Measurements from ENCODE around the gene RPP40. TPM values are rescaled to one million over a fixed set of nuclear protein-coding genes. Genes with fewer than 3 reads are reported as not detected.
A peak's percentile ranks its signal among the peaks of the same experiment; 100 is the strongest.

RPP40 gene
- total RNA-seq, 4 donors from 2014 or later, result 5.0 to 14.2 (median 8.5) TPM

DNA sequence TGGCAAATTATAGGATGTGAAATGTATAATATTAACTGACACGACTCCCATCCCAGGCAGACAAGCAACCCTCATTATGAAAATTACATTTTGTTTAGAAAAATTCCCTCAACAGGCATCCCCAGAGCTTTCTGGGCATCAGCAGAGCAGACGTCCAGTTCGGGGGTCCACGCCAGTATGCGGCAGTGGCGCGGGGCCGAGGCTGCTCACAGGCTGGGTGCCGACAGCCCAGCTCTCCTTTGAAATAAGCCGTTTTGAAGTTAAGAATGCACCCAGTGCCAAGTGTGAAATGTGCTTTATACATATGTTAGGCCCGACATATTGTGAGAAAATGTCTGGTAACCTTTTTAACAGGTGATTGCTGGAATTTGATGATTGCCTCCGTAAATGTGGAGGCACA is 50.4 kb downstream of the RPP40 start:
- TF ChIP-seq POLR2A (IDR thresholded peaks at IDR 0.05), result no peak
- TF ChIP-seq, protein P1, sequence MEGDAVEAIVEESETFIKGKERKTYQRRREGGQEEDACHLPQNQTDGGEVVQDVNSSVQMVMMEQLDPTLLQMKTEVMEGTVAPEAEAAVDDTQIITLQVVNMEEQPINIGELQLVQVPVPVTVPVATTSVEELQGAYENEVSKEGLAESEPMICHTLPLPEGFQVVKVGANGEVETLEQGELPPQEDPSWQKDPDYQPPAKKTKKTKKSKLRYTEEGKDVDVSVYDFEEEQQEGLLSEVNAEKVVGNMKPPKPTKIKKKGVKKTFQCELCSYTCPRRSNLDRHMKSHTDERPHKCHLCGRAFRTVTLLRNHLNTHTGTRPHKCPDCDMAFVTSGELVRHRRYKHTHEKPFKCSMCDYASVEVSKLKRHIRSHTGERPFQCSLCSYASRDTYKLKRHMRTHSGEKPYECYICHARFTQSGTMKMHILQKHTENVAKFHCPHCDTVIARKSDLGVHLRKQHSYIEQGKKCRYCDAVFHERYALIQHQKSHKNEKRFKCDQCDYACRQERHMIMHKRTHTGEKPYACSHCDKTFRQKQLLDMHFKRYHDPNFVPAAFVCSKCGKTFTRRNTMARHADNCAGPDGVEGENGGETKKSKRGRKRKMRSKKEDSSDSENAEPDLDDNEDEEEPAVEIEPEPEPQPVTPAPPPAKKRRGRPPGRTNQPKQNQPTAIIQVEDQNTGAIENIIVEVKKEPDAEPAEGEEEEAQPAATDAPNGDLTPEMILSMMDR (IDR thresholded peaks at IDR 0.05), result no peak
- no peak for DNase-seq
- Histone ChIP-seq H3K36me3 (peaks cover 15 to 19% of the 10 kb centered on the region in 2 donors), H3K9me3 (no peaks in the 10 kb centered on the region), H3K27ac (no peak overlapping the region), H3K4me1 (peaks cover 0 to 4% of the 10 kb centered on the region in 2 donors), H3K4me3 (replicated peaks in 1 of 3) (no peak overlapping the region), H3K27me3 (no peaks in the 10 kb centered on the region)
- 96 to 98% methylated on average over 12 of the region's 12 CpGs for WGBS, 2 donors
- intact Hi-C loops (cut with DNase I), result no loop called here

DNA sequence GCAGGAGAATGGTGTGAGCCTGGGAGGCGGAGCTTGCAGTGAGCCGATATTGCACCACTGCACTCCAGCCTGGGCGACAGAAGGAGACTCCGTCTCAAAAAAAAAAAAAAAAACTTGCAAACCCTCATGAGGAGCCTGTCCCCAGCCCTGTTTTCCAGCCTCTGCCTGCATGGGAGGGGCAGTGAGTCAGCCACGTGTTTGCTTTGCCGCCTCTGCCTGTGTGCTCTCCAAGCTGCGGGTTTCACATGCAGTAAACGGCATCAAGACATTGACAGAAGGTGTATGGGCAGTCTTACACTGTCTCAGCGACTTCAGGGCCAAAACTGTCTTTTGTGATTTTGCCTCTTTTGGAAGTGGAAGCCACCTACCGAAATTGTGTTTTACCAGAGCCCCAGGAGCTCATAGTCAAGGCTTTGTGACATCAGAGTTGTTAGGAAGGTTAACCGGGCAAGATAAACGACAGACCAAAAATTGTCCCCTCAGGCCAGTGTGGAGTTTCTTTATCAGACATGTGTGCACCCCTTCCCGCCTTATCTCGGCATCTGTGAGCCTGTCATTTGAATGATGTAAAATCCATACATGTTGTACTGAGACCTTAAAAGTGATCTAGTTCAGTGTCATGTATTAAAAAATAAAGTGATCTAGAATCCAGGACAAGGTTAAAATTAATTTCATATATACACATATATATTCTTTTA is 52.9 kb downstream of the RPP40 start:
- intact Hi-C loops (cut with DNase I), result no loop called here
- Histone ChIP-seq H3K4me1 (peaks cover 0 to 4% of the 10 kb centered on the region in 2 donors), H3K36me3 (peaks cover 14 to 19% of the 10 kb centered on the region in 2 donors), H3K4me3 (replicated peaks in 1 of 3) (no peak overlapping the region), H3K27ac (no peak overlapping the region), H3K27me3 (no peaks in the 10 kb centered on the region), H3K9me3 (no peaks in the 10 kb centered on the region)
- 89 to 92% methylated on average over 14 of the region's 14 CpGs for WGBS, 2 donors
- no peak for DNase-seq
- TF ChIP-seq, protein P1 (IDR thresholded peaks at IDR 0.05), result no peak
- TF ChIP-seq POLR2A (IDR thresholded peaks at IDR 0.05), result no peak

DNA sequence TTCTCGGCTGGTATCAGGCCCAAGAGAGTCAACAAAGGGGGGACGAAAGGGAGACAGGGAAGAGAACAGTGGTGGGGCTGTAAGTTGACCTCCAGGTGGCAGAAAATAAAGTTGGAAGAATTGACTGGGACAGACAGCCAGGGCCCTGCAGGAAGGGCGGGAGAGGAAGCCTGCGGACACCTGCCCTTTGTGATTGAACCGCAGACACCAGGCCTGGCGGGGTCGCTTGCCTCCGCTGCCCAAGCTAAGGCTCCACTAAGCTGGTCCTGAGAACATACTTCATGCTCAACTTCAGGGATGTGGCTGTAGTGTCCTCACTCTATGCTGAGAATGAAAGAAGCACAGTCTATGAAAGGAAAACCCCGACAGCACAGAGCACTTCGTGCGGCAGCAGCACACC is 53.8 kb downstream of the RPP40 start:
- intact Hi-C loops (cut with DNase I), result no loop called here
- Histone ChIP-seq H3K27me3 (no peaks in the 10 kb centered on the region), H3K27ac (no peak overlapping the region), H3K4me1 (peaks cover 0 to 4% of the 10 kb centered on the region in 2 donors), H3K36me3 (peaks cover 13 to 19% of the 10 kb centered on the region in 2 donors), H3K9me3 (no peaks in the 10 kb centered on the region), H3K4me3 (replicated peaks in 1 of 3) (no peak overlapping the region)
- no peak for TF ChIP-seq POLR2A (IDR thresholded peaks at IDR 0.05)
- TF ChIP-seq, protein P1 (IDR thresholded peaks at IDR 0.05), result no peak
- WGBS, 2 donors, result 92 to 94% methylated on average over 11 of the region's 11 CpGs
- no peak for DNase-seq

DNA sequence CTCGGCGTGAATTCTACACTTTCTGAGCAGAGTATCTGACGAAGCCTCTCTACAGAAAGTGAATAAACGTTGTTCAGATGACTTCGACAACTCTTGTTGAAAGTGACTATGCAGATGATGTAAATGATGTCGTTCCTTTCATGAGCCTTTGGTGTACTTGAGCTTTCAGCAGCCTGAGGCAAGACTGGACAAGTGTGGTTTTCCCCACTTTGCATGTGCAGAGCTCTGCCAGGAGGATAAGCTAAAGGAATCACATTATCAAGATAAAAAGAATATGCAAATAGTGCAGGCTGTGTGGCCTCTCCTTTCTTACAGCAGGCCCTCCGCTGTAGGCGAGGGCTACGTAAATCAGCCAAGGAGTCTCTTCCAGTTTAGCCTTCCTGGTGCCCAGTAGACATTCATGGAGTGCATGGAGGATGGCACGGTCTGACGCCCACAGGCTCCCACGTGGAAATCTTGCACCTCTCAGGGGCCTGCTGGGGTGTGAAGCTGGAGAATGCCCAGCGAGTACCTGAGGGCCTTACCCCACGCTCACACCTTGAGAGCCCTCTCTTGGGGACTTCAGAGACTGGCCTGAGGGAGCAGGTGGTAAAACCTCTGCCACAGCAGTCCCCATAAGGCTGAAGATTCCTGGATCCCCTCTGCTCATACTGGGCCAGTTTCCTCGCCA is 54.9 kb downstream of the RPP40 start:
- TF ChIP-seq, protein P1 (IDR thresholded peaks at IDR 0.05), result no peak
- TF ChIP-seq POLR2A (IDR thresholded peaks at IDR 0.05), result no peak
- H3K27me3 ChIP-seq, result no peaks in the 10 kb centered on the region
- WGBS, 2 donors, result 69 to 75% methylated on average over 14 of the region's 15 CpGs
- H3K9me3 ChIP-seq, result no peaks in the 10 kb centered on the region
- H3K4me3 ChIP-seq (replicated peaks in 1 of 3), result no peak overlapping the region
- no peak overlapping the region for H3K27ac ChIP-seq
- H3K4me1 ChIP-seq, result peaks cover 0 to 4% of the 10 kb centered on the region in 2 donors
- intact Hi-C loops (cut with DNase I), result no loop called here
- peaks cover 12 to 14% of the 10 kb centered on the region in 2 donors for H3K36me3 ChIP-seq
- peak; percentile 77 to 83 for DNase-seq

DNA sequence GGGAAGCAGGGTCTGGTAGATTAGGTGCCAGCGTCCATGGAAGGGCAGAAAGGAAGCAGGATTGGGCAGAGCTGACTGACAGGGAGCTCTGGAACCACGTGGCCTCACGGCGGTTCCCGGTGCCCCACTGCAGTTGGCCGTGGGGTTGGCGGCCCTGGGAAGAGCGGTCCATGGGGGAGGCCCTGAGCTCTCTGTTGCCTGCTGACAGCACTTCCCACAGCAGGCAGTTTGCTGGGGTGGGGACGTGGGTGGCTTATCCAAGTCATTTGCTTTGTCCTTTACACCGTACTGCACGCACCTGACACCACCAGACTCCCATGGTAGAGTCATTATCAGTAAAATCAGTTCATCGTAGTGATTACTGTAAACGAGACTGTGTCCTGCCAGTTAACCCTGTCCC is 56.1 kb downstream of the RPP40 start:
- peaks cover 4 to 7% of the 10 kb centered on the region in 2 donors for H3K4me1 ChIP-seq
- intact Hi-C loops (cut with DNase I), result no loop called here
- no peaks in the 10 kb centered on the region for H3K27me3 ChIP-seq
- H3K4me3 ChIP-seq (replicated peaks in 1 of 3), result no peak overlapping the region
- no peak overlapping the region for H3K27ac ChIP-seq
- TF ChIP-seq, protein P1 (IDR thresholded peaks at IDR 0.05), result no peak
- no peak for TF ChIP-seq POLR2A (IDR thresholded peaks at IDR 0.05)
- peaks cover 4 to 6% of the 10 kb centered on the region in 2 donors for H3K36me3 ChIP-seq
- H3K9me3 ChIP-seq, result no peaks in the 10 kb centered on the region
- DNase-seq, result no peak
- 91 to 93% methylated on average over 12 to 13 of the region's 13 CpGs for WGBS, 2 donors
